Neural crest cell (in vitro differentiated cells): ENCODE data around the gene SRC. TPM values are rescaled to one million over a fixed set of nuclear protein-coding genes. Genes with fewer than 3 reads are reported as not detected.

Experiments
- DNase-seq: peaks from one replicate; pipeline ENCODE4 v3.0.0; 2021; ENCODE audit warnings: low read depth, mixed read lengths, low spot score
- H3K27ac Mint-ChIP-seq: one replicate; pipeline ENCODE4 v1.8.0; 2021; ENCODE audit warnings: mild to moderate bottlenecking, mixed read lengths; ENCODE audit not compliant: unreplicated experiment
- H3K27me3 Mint-ChIP-seq: 2 replicates; pipeline ENCODE4 v1.8.0; 2021; ENCODE audit warnings: low read depth, mild to moderate bottlenecking, mixed read lengths
- H3K36me3 Mint-ChIP-seq: 2 replicates; pipeline ENCODE4 v1.8.0; 2021; ENCODE audit warnings: low read depth, mild to moderate bottlenecking, mixed read lengths
- H3K4me1 Mint-ChIP-seq: 2 replicates; pipeline ENCODE4 v1.8.0; 2021; ENCODE audit warnings: mixed read lengths
- H3K4me3 Mint-ChIP-seq: one replicate; pipeline ENCODE4 v1.8.0; 2021; ENCODE audit warnings: mild to moderate bottlenecking, mixed read lengths
- H3K9me3 Mint-ChIP-seq: 2 replicates; pipeline ENCODE4 v1.8.0; 2021; ENCODE audit warnings: mixed read lengths
- CTCF ChIP-seq: fragments of 200-600 bp; sonication (generic); conservative IDR thresholded peaks from 2 replicates; pipeline ENCODE4 v1.5.0; 2021; ENCODE audit warnings: antibody characterized with exemption, mild to moderate bottlenecking
- total RNA-seq: library from RNA; stranded (reverse); gene quantifications from 2 replicates; pipeline ENCODE4 v1.2.1, GENCODE V29; 2021

SRC gene
- total RNA-seq, 1 donor from 2014 or later, result 58.6 TPM

- H3K9me3 Mint-ChIP-seq, result no peaks in the 10 kb centered on the region
- no peak for TF ChIP-seq CTCF
- no peak overlapping the region for H3K4me3 Mint-ChIP-seq
- H3K36me3 Mint-ChIP-seq, result no peaks in the 10 kb centered on the region
- peaks cover 16% of the 10 kb centered on the region for H3K4me1 Mint-ChIP-seq
- no peaks in the 10 kb centered on the region for H3K27me3 Mint-ChIP-seq
- peak overlapping the region; percentile 83 for H3K27ac Mint-ChIP-seq
- no peak for DNase-seq
Measured at GRCh38 chr20:37438464-37439222, 92.7 kb downstream of the SRC start.

- H3K27ac Mint-ChIP-seq, result peak overlapping the region; percentile 83
- no peak overlapping the region for H3K4me3 Mint-ChIP-seq
- no peak for TF ChIP-seq CTCF
- no peaks in the 10 kb centered on the region for H3K27me3 Mint-ChIP-seq
- DNase-seq, result no peak
- H3K36me3 Mint-ChIP-seq, result no peaks in the 10 kb centered on the region
- no peaks in the 10 kb centered on the region for H3K9me3 Mint-ChIP-seq
- H3K4me1 Mint-ChIP-seq, result peaks cover 16% of the 10 kb centered on the region
Measured at GRCh38 chr20:37439223-37439933, 93.4 kb downstream of the SRC start.

- Mint-ChIP-seq H3K27me3 (no peaks in the 10 kb centered on the region), H3K36me3 (no peaks in the 10 kb centered on the region), H3K4me3 (no peak overlapping the region), H3K27ac (no peak overlapping the region), H3K4me1 (peaks cover 16% of the 10 kb centered on the region), H3K9me3 (no peaks in the 10 kb centered on the region)
- TF ChIP-seq CTCF, result no peak
- DNase-seq, result no peak
Measured at GRCh38 chr20:37441023-37441422, 95.1 kb downstream of the SRC start.

- TF ChIP-seq CTCF, result no peak
- Mint-ChIP-seq H3K27me3 (peaks cover 3% of the 10 kb centered on the region), H3K36me3 (no peaks in the 10 kb centered on the region), H3K4me3 (no peak overlapping the region), H3K27ac (no peak overlapping the region), H3K9me3 (no peaks in the 10 kb centered on the region), H3K4me1 (peaks cover 12% of the 10 kb centered on the region)
- DNase-seq, result no peak
Measured at GRCh38 chr20:37442547-37442946, 96.6 kb downstream of the SRC start.

GRCh38 chr20:37442986-37443385 lies 97.0 kb downstream of the SRC start:
- no peaks in the 10 kb centered on the region for H3K9me3 Mint-ChIP-seq
- no peaks in the 10 kb centered on the region for H3K36me3 Mint-ChIP-seq
- no peak overlapping the region for H3K27ac Mint-ChIP-seq
- no peak for DNase-seq
- H3K27me3 Mint-ChIP-seq, result peaks cover 3% of the 10 kb centered on the region
- H3K4me1 Mint-ChIP-seq, result peaks cover 8% of the 10 kb centered on the region
- TF ChIP-seq CTCF, result no peak
- no peak overlapping the region for H3K4me3 Mint-ChIP-seq
